Activated gamma-delta T cell treated with anti-CD3 and anti-CD28 coated beads, Interleukin-2, amount 50 U/mL, for 16 hours (primary cell): Measurements from ENCODE around the gene GIN1.
"Not testable (repeated sequence)": the region's sequence is repeated elsewhere in the genome, so short reads cannot be mapped to it uniquely, and the experiment has no call there.

Experiments used
- DNase-seq: peaks from one replicate; pipeline ENCODE4 v3.0.0-alpha.2; 2020; ENCODE audit warnings: low read depth

GIN1 gene, protein sequence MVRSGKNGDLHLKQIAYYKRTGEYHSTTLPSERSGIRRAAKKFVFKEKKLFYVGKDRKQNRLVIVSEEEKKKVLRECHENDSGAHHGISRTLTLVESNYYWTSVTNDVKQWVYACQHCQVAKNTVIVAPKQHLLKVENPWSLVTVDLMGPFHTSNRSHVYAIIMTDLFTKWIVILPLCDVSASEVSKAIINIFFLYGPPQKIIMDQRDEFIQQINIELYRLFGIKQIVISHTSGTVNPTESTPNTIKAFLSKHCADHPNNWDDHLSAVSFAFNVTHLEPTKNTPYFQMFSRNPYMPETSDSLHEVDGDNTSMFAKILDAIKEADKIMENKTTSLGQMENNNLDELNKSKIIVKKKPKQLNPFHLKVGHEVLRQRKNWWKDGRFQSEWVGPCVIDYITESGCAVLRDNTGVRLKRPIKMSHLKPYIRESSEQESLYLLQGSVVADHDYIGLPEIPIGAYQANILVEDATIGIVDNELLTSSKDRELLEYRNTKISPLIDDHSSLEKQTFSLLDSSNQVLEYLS

GRCh38 chr5:103119765-103120606 lies at the start of gene GIN1, which contains the start of gene PPIP5K2:
Gene GIN1 (minus strand): TSS chr5:103120138. CDS start chr5:103108707, 11,431 bp downstream.
Gene PPIP5K2 (plus strand): TSS chr5:103120301. CDS start chr5:103129590, 9,289 bp downstream.
- DNase-seq: peak; percentile 95

DNA sequence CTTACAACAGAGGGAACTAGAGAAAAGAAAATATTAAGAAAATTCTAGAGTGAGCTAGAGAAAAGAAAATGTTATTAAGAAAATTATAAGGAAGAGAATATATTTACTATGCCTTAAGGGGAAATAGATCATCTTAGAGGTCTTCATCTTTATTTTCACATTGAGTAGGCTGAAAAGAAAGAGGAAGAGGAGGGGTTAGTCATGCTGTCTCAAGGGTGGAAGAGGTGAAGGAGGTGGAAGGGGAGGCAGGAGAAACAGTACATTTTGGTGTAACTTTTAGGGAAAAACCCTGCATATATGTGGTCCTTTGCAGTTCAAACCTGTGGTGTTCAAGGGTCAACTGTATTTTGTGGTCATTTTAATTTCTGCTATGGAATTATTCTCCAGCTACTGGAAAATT lies 46.8 kb upstream of the GIN1 start:
- DNase-seq: no peak

GRCh38 chr5:103151156-103151555 lies 31.2 kb upstream of the GIN1 start:
- no peak for DNase-seq

DNA sequence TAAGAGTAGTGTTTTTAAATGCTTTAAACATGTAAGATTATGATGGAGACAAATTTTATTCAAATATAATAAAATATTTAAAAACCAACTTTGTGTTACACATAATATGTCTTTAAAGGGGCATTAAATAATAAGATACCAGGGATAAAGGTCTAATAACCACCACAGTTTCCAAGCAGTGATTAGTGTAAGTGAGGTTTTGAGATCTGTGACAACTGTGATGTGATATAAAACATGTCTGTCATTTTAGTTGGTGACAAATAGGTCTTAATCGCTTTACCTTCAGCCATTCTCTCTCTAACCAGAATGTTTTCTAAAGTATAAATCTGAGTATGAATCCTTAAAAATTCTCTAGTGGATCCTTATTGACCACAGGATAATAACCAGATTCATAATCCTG lies 28.3 kb upstream of the GIN1 start:
- no peak for DNase-seq

DNA sequence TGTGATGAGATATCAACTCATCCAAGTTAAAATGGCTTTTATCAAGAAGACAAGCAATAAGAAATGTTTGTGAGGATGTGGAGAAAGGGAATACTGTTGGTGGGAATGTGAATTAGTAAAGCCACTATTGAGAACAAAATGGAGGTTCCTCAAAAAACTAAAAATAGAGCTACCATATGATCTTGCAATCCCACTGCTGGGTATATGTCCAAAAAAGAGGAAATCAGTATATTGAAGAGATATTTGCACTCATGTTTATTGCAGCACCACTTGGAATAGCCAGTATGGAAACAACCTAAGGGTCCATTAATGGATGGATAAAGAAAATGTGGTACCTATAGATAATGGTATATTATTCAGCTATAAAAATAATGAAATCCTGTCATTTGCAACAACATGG lies 25.3 kb upstream of the GIN1 start:
- no peak for DNase-seq

- DNase-seq: not testable (repeated sequence)
Measured at GRCh38 chr5:103142132-103142531, 22.2 kb upstream of the GIN1 start.

DNA sequence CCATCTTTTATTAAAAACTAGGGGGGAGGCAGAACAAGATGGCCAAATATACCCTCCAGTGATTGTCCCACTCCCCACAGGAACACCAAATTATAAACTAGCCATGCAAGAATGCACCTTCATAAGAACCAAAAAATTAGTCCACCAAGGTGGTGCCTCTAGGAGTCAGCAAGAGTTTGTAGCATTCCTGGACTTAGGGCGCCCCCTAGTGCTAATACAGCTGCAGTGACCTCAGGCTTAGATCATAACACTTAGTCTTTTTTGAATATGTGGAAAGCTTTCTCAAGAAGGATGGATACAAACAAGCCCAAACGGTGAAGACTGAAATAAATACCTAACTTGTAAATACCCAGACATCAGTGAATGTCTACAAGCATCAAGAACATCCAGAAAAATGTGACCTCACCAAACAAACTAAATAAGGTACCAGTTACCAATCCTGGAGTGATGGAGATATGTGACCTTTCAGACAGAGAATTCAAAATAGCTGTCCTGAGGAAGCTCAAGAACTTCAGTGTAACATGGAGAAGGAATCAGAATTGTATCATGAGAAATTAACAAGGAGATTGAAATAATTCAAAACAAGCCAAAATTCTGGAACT lies 19.4 kb upstream of the GIN1 start:
- peak; percentile 78 for DNase-seq

DNA sequence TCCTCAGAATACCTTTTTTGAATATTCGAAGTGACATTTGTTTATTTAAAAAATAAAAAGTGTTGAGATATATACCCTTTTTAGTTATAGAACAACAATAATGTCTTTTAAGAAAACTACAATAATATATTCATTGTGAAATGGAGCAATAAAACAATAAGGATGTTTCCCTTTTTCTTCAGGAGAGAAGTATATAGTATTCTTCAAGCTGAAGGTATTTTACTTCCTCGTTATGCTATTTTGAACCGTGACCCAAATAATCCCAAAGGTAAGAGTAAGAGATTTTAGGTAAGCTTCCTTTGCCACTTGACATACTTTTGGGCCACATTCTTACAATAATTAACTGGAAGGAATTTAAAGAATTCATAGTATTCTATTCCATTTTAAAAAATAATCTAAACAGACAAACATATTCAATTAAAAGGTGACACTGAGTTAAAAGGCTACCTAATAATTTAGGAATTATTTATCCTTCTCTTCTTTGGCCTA lies 18.3 kb upstream of the GIN1 start:
- DNase-seq: no peak

DNA sequence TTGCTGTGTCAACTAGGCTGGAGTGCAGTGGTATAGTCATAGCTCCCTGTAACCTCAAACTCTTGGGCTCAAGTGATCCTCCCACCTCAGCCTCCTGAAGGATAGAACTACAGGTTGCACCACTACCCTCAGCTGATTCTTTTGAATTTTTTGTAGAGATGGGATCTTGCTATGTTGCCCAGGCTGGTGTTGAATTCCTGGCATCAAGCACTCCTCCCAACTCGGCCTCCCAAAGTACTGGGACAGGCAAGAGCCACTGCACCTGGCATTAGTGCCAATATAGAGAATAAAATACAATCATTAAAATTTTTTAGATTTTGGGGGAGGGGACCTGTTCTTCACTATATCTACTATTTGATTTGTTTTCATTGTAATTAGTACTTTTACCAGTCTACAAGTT lies 15.5 kb upstream of the GIN1 start:
- DNase-seq: no peak

DNA sequence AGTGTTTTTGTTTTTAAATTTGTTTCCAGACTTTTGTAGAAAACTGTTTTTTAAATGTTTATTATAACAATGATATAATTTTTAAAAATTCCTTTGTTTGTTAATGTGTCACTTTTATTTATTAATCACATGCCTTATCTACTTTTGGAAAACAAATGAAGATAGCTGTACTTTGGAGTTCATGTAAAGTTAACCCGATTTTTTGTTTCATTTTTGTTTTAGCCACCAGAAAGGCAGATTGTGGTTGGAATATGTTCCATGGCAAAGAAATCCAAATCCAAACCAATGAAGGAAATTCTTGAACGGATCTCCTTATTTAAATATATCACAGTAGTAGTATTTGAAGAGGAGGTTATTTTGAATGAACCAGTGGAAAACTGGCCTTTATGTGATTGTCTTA lies 13.3 kb upstream of the GIN1 start:
- no peak for DNase-seq

GRCh38 chr5:103132684-103133083 lies 12.7 kb upstream of the GIN1 start:
- DNase-seq: no peak

DNA sequence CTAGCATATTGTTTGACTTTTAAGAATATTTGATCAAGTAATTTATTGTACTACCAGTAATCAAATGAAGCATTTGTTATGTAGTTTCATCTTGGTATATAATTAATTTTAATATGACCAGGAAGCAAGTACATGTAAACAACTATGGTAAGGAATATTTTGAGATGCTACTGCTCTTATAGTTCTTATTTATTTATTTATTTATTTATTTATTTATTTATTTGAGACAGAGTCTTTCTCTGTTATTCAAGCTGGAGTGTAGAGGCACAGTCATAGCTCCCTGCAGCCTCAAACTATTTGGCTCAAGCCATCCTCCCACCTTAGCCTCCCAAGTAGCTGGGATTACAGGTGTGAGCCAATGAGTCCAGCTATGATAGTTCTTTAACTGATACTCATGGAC lies 8.3 kb upstream of the GIN1 start:
- DNase-seq: no peak

DNA sequence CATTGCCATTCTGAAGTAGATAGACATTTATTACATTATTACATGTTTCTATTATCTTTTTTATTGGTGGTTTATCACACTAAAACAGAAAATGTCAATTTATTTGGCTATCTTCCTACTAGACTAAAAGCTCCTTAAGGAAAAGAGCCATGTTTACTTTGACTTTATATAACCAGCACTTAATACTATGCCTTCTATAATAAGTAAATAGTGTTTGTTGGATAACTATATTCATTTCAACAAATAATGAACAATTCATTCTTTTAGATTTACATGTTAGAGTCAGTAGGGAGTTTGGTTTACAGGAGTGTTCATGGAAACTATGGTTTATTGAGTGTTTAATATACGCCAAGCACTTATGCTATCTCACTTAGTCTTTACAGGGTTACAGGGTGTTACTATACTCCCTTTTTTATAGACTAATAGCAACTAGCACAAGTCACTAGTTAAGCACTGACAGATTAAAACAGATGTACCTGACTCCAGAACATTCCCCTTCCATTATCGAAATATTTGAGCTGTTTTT lies 7.4 kb upstream of the GIN1 start:
- DNase-seq: no peak

DNA sequence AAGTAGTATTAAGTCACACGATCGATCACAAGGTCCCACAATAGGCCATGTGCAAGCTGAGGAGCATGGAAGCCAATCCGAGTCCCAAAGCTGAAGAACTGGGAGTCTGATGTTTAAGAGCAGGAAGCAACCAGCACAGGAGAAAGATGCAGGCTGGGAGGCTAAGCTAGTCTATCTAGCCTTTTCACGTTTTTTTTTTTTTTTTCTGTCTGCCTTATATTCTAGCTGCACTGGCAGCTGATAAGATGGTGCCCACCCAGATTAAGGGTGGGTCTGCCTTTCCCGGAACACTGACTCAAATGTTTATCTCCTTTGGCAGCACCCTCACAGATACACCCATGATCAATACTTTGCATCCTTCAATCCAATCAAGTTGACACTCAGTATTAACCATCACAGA lies 6.6 kb upstream of the GIN1 start:
- no peak for DNase-seq

- no peak for DNase-seq
Measured at GRCh38 chr5:103122242-103122641, 2.3 kb upstream of the GIN1 start.

- DNase-seq: no peak
Measured at GRCh38 chr5:103120607-103121200, 766 bp upstream of the GIN1 start.

DNA sequence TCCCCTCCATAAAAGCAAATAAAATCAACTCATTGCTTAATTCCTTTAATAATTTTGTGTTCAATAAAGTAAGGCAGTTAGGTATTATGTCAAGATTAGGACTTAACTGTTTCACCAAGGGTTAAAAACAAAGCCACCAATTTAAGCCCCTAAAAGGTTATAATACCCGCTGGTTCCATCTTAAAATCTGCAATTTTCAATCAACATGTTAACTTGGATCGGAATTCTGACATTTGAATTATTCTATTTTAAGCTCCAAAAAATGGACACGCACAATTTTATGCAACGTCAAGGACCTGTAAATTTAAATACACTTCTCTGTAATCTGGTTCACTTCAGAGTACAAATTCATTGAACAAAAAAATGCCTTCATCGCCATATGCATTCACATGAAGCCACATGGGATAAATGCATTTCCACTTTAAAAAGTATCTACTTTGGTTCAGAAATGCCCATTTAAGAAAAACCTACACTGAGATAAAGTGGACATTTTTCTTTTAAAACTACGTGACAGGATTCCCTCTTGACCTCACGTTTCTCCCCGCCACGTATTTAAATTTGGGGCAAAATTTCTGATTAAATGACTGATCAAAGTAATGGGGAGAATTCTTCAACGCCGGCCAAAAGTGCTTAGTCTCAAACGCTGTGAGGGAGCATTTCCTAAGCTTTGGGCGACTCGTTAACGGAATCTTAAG lies 721 bp downstream of the GIN1 start:
- DNase-seq: no peak

- DNase-seq: no peak
Measured at GRCh38 chr5:103117471-103117991, 2.4 kb downstream of the GIN1 start.

DNA sequence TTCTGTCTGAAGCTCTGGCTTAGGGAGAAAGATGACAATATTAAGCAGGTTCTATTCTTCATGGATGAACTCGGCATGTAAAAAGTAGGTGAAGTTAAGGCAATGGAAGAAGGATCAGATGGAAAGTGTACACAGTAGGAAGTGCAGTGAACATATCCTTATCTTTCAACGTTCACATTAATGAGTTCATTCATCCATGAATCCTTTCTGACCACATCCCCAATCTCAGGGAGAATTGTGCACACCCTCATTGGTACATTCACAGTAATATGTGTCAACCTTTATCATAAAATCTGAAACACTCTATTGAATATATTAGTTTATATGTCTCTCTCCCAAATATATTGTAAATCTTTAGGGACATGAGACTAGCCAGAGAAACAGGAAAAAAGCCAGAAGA lies 5.5 kb downstream of the GIN1 start:
- DNase-seq: no peak

DNA sequence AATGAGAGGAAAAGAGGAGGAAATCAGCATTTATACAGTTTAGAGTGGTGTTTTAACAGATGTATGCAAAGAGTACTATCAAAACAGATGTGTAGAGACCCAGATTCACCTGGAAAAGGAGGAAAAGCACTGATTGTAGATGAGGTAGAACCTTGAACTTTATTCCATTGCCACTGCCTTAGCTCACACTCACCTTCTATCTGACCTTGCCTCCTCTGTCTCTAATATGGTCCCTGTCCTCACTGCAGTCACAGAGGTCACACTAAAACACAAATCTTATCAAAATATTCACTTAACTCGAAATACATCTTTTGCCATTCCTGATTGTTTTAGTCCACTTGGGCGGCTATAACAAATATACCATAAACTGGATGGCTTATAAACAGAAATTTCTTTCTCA lies 7.0 kb downstream of the GIN1 start:
- no peak for DNase-seq

GRCh38 chr5:103111468-103111867 lies 8.5 kb downstream of the GIN1 start:
- no peak for DNase-seq
